ENCODE measurements around the gene FANCI. TPM values are rescaled to one million over a fixed set of nuclear protein-coding genes. Genes with fewer than 3 reads are reported as not detected.

The FANCI gene
- total and polyA plus RNA-seq, 2 of the 4 experiments (the other 2 are of a cell fraction) = 13.2 to 34.2 TPM

- Histone ChIP-seq H2AK9ac (replicated peaks; ENCODE audit: low read depth, low read length, poor library complexity) (no peak overlapping the region), H3K9ac (ENCODE audit: low read depth, low read length) (no peak overlapping the region), H2BK20ac (ENCODE audit: low read depth, low read length) (no peak overlapping the region), H3K27ac (ENCODE audit: insufficient read depth, low read length) (no peak overlapping the region), H4K5ac (ENCODE audit: low read depth, low read length) (no peak overlapping the region), H4K91ac (ENCODE audit: insufficient read depth, low read depth, low read length) (no peak overlapping the region), H3K79me1 (ENCODE audit: low read depth in 1 of 2, low read length in 2 of 2) (no peaks in the 10 kb centered on the region), H4K8ac (ENCODE audit: low read depth in 2 of 2, low read length in 2 of 2) (no peak overlapping the region), H2AK5ac (ENCODE audit: low read depth, low read length) (no peak overlapping the region), H3K56ac (ENCODE audit: extremely low read depth, insufficient read depth, low read length) (no peak overlapping the region), H3K4me2 (ENCODE audit: low read depth, low read length) (no peak overlapping the region), H3K27me3 (ENCODE audit: control insufficient read depth, insufficient read depth, low read length) (peaks cover 5% of the 10 kb centered on the region; the same call in 1 of the 2 replicates), H4K20me1 (ENCODE audit: insufficient read depth, low read length) (no peaks in the 10 kb centered on the region), H3K4me1 (ENCODE audit: control insufficient read depth, insufficient read depth, low read length) (no peaks in the 10 kb centered on the region), H2BK120ac (ENCODE audit: low read depth, low read length) (no peak overlapping the region), H3K4me3 (ENCODE audit: insufficient read depth, low read depth, low read length) (no peak overlapping the region), H3K14ac (replicated peaks; ENCODE audit: low read depth, low read length) (no peak overlapping the region), H3K9me3 (ENCODE audit: control insufficient read depth, insufficient read depth, low read length) (no peaks in the 10 kb centered on the region), H2BK5ac (ENCODE audit: low read depth, low read length, poor library complexity, severe bottlenecking) (no peak overlapping the region), H2AFZ (replicated peaks; ENCODE audit: low read length, poor library complexity) (no peak overlapping the region), H2BK15ac (ENCODE audit: low read depth, low read length) (no peak overlapping the region), H3K36me3 (ENCODE audit: control insufficient read depth, insufficient read depth, low read length) (no peaks in the 10 kb centered on the region), H3K4ac (ENCODE audit: low read depth, low read length) (no peak overlapping the region), H3K18ac (ENCODE audit: low read depth, low read length) (no peak overlapping the region), H3K23ac (ENCODE audit: low read depth, low read length) (no peak overlapping the region), H3K9me1 (ENCODE audit: insufficient read depth, low read length) (no peaks in the 10 kb centered on the region; the same call in 1 of the 2 replicates)
- no peak for TF ChIP-seq MAZ (IDR thresholded peaks at IDR 0.05; ENCODE audit: borderline replicate concordance, low read depth, low read length)
- TF ChIP-seq CEBPB (IDR thresholded peaks at IDR 0.05; ENCODE audit: low read depth, low read length) = 0 out of 2 replicates have a peak, but pooled peaks have one; percentile 12
- ATAC-seq (ENCODE audit: low read depth) = no peak
- in situ Hi-C loops (cut with MboI; ENCODE audit: low sequenced_read_pairs) (no loop called here), dilution Hi-C loops (cut with HindIII; ENCODE audit: low sequenced_read_pairs, unreplicated experiment) (no loop called here), intact Hi-C loops (cut with micrococcal nuclease) (no loop called here)
- no peak for DNase-seq
- ChIA-PET POLR2A (ENCODE audit: unreplicated experiment) (no interaction called here), CTCF (no interaction called here)
- no TSS peak for BruUV-seq (replicated peaks)
- no CpG with 5 or more reads among the region's 5 CpGs for WGBS, 2 experiments (ENCODE audit: extremely low coverage in 2 of 2, insufficient read length in 1 of 2)
These were observed 32.1 kb upstream of the FANCI start for GRCh38 chr15:89211678-89212170.
